Measurements from ENCODE around the gene TPCN1. TPM values are rescaled to one million over a fixed set of nuclear protein-coding genes. Genes with fewer than 3 reads are reported as not detected.
A peak's percentile ranks its signal among the peaks of the same experiment; 100 is the strongest.

The TPCN1 gene
- total and polyA plus RNA-seq, 2 of the 13 experiments (the other 11 are each of a cell fraction or from before 2014, with no cell fraction given): 8.0 to 26.8 TPM

DNA sequence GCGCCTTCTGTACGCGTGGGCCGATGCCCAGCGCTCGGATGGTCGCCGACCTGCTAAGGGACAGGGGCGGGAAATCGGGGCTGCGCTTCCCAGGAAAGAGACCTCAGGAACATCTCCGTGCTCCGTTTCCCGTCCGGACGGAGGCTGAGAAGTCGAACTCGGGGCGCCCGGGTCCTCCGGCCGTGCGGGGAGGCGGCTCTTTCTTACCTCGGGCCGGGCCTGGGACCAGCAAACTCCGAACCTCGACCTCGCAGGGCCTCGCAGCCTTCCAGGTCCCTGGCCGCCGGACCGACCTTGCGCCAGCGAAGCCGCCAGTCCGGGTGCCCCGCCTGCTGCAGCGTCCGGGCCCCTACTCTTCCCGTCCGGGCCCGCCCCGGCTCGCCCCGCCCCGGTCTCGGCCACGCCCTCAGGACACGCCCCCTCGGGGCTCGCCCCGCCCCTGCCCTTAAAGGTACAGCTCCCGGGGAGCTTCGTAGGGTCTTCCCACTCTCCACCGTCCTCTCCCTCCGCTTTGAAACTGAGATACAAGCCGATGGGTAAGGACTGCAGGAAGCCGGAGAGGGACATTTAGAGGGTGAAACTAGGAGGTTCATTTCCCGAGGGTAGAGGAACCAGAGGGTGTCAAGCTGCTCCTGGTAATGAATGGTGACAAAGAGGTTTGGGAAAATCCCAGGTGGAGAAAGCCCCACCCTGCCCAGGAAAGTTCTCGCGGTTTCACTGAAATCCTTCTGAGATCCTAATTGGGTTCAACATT is 113.7 kb downstream of the TPCN1 start, which contains the start of gene SLC8B1 (continued):
- TF ChIP-seq TCF12 (IDR thresholded peaks at IDR 0.05): no peak
- no peak for TF ChIP-seq TCF12 (CRISPR knock-in tag; IDR thresholded peaks at IDR 0.05)
- TF ChIP-seq AKAP8 (CRISPR knock-in tag; IDR thresholded peaks at IDR 0.05): no peak
- TF ChIP-seq, protein P1, sequence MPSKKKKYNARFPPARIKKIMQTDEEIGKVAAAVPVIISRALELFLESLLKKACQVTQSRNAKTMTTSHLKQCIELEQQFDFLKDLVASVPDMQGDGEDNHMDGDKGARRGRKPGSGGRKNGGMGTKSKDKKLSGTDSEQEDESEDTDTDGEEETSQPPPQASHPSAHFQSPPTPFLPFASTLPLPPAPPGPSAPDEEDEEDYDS (CRISPR knock-in tag; IDR thresholded peaks at IDR 0.05): peak; percentile 72; the same call in 1 of the 2 replicates
- no peak for TF ChIP-seq ZNF317 (CRISPR knock-in tag; IDR thresholded peaks at IDR 0.05)
- TF ChIP-seq PRPF4 (IDR thresholded peaks at IDR 0.05; ENCODE audit: low read depth, low read length, poor library complexity, severe bottlenecking): no peak
- no peak for TF ChIP-seq REL (CRISPR knock-in tag; conservative IDR thresholded peaks at IDR 0.05)
- peak; percentile 67 for TF ChIP-seq FOXC1 (CRISPR knock-in tag; IDR thresholded peaks at IDR 0.05; ENCODE audit: borderline replicate concordance)
- TF ChIP-seq ZNF687 (CRISPR knock-in tag; IDR thresholded peaks at IDR 0.05): peak; percentile 96
- no peak for TF ChIP-seq NCOA1 (CRISPR knock-in tag; IDR thresholded peaks at IDR 0.05)
- peak; percentile 79 for TF ChIP-seq ZNF800 (CRISPR knock-in tag; IDR thresholded peaks at IDR 0.05)
- no peak for TF ChIP-seq HOMEZ (CRISPR knock-in tag; IDR thresholded peaks at IDR 0.05; ENCODE audit: low read depth)
- no peak for TF ChIP-seq MTERF4 (CRISPR knock-in tag; IDR thresholded peaks at IDR 0.05)
- peak; percentile 26; the same call in 1 of the 2 replicates for TF ChIP-seq SKIL (CRISPR knock-in tag; IDR thresholded peaks at IDR 0.05; ENCODE audit: borderline replicate concordance)
- TF ChIP-seq, protein P2, sequence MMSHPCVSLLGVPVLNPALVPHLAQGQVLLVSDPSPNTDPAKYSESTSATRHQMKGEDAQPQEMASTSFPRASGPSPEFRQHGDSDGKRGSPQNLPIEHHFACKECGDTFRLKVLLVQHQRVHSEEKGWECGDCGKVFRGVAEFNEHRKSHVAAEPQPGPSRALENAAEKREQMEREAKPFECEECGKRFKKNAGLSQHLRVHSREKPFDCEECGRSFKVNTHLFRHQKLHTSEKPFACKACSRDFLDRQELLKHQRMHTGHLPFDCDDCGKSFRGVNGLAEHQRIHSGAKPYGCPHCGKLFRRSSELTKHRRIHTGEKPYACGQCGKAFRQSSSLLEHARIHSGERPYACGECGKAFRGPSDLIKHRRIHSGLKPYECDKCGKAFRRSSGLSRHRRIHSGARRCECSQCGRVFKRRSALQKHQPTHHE (CRISPR knock-in tag; IDR thresholded peaks at IDR 0.05; ENCODE audit: borderline replicate concordance): peak; percentile 61; the same call in 1 of the 2 replicates
